Measurements from ENCODE around the gene DLGAP5. TPM values are rescaled to one million over a fixed set of nuclear protein-coding genes. Genes with fewer than 3 reads are reported as not detected.

Gene DLGAP5
- total RNA-seq, 2 experiments from 2014 or later, result 92.7 to 97.9 TPM

DNA sequence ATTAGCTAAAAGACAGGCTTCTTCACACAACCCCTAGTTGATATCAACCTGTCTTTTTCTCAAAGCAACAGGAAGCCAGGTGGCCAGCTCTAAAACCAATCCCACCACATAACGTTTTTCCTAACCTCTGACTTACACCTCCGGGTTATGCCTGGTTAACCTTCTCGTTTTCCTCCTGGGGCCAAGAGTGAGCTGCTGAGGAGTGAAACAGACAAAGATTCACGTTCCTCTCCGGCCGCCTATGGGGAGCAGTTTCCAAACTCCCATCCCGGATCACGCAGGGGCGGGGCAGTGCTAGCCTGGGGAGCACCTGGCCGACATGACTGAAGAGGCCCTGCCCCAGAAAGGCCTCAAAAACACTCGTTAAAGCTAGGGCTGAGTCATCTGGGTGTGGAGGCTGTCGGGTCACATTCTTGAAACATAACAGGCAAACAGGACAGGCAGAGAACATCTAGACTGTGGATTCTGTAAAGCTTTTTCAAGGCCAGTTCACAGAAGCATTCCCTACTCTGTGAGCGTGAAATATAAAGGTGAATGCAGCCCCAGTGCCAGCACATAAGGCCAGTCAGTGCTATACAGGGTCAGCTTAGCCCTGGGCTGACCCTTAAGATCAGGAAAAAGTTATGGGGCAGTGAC, 88.3 kb downstream of the DLGAP5 start:
- Mint-ChIP-seq H3K27ac (peak overlapping the region; percentile 95), H3K27me3 (no peaks in the 10 kb centered on the region), H3K4me3 (peak overlapping the region; percentile 68), H3K4me1 (ENCODE audit: low read depth) (peaks cover 47% of the 10 kb centered on the region), H3K9me3 (peaks cover 9% of the 10 kb centered on the region), H3K36me3 (peaks cover 7% of the 10 kb centered on the region)
- POLR2A ChIA-PET, result interaction anchor here (0.6 to 1.6 kb wide), 6 partner anchors 10 to 230 kb away, joined by 3 to 10 read pairs (median 4); partner anchors contain the start of genes DLGAP5, LGALS3 and MAPK1IP1L
- intact Hi-C loops (cut with micrococcal nuclease), result loop anchor here (1.0 to 2.0 kb wide), 3 partner anchors 26 to 234 kb away; partner anchors contain the start of gene LGALS3
- DNase-seq, result peak; percentile 76
- CTCF ChIA-PET, result interaction anchor here (0.7 to 2.7 kb wide), 6 partner anchors 13 to 95 kb away, joined by 3 to 14 read pairs (median 4); partner anchors contain the start of gene MAPK1IP1L

- Mint-ChIP-seq H3K4me1 (ENCODE audit: low read depth) (peaks cover 49% of the 10 kb centered on the region), H3K4me3 (peak overlapping the region; percentile 17), H3K27me3 (no peaks in the 10 kb centered on the region), H3K9me3 (peaks cover 9% of the 10 kb centered on the region), H3K36me3 (peaks cover 7% of the 10 kb centered on the region), H3K27ac (peak overlapping the region; percentile 95)
- ChIA-PET CTCF (interaction anchor here (1.0 to 2.7 kb wide), 5 partner anchors 12 to 96 kb away, joined by 3 to 14 read pairs (median 4); partner anchors contain the start of gene MAPK1IP1L), POLR2A (interaction anchor here (0.6 to 1.6 kb wide), 6 partner anchors 9 to 231 kb away, joined by 3 to 10 read pairs (median 4); partner anchors contain the start of genes DLGAP5, LGALS3 and MAPK1IP1L)
- intact Hi-C loops (cut with micrococcal nuclease), result loop anchor here (2.0 kb wide), 1 partner anchor 235 kb away; no protein-coding TSS in a partner anchor
- DNase-seq, result peak; percentile 71
These were observed 89.2 kb downstream of the DLGAP5 start for GRCh38 chr14:55102141-55102621.

- H3K9me3 Mint-ChIP-seq, result peaks cover 9% of the 10 kb centered on the region
- no peak overlapping the region for H3K4me3 Mint-ChIP-seq
- H3K36me3 Mint-ChIP-seq, result peaks cover 7% of the 10 kb centered on the region
- H3K27ac Mint-ChIP-seq, result no peak overlapping the region
- CTCF ChIA-PET, result interaction anchor here (1.0 to 2.7 kb wide), 2 partner anchors 12 to 50 kb away, joined by 4 to 9 read pairs; partner anchors contain the start of gene MAPK1IP1L
- intact Hi-C loops (cut with micrococcal nuclease), result loop anchor here (2.0 kb wide), 1 partner anchor 235 kb away; no protein-coding TSS in a partner anchor
- peaks cover 54% of the 10 kb centered on the region for H3K4me1 Mint-ChIP-seq (ENCODE audit: low read depth)
- no peaks in the 10 kb centered on the region for H3K27me3 Mint-ChIP-seq
- POLR2A ChIA-PET, result no interaction called here
- DNase-seq, result no peak
These were observed 89.7 kb downstream of the DLGAP5 start for GRCh38 chr14:55101698-55102097.

DNA sequence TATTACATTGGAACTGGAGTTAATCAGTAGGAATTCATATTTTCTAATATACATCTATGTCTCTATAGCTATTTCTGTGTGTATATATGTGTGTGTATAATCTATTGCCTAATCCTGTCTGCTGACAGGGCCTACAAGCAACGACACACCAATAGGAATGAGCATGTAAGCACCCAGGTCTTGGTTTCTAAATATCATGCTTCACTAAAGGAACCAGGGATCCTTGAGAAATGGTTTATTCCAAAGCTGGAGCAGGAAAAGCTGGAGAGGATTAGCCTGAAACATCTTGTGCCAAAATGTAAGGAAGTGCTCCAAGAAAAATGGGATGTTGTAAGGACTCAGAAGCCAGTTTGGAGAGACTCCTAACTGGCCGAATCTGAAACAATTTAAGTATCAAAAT, 91.6 kb downstream of the DLGAP5 start:
- H3K4me1 Mint-ChIP-seq (ENCODE audit: low read depth), result peaks cover 54% of the 10 kb centered on the region

GRCh38 chr14:55098561-55098898, 92.9 kb downstream of the DLGAP5 start:
- CTCF ChIA-PET, result interaction anchor here (0.6 to 1.6 kb wide), 6 partner anchors 8 to 348 kb away, joined by 3 to 5 read pairs (median 4); no protein-coding TSS in a partner anchor
- POLR2A ChIA-PET, result interaction anchor here (0.7 to 1.7 kb wide), 3 partner anchors 10 to 59 kb away, joined by 4 to 8 read pairs (median 4); partner anchors contain the start of gene MAPK1IP1L
- Mint-ChIP-seq H3K27me3 (no peaks in the 10 kb centered on the region), H3K9me3 (no peaks in the 10 kb centered on the region), H3K4me1 (ENCODE audit: low read depth) (peaks cover 43% of the 10 kb centered on the region), H3K4me3 (no peak overlapping the region), H3K36me3 (no peaks in the 10 kb centered on the region), H3K27ac (peak overlapping the region; percentile 35)
- intact Hi-C loops (cut with micrococcal nuclease), result loop anchor here (1.0 to 5.0 kb wide), 4 partner anchors 24 to 274 kb away; partner anchors contain the start of genes DLGAP5 and MAPK1IP1L
- DNase-seq, result no peak

More for the DNA sequence above, 91.6 kb downstream of the DLGAP5 start:
- ChIA-PET POLR2A (no interaction called here), CTCF (no interaction called here)
- H3K36me3 Mint-ChIP-seq, result peaks cover 7% of the 10 kb centered on the region
- H3K27me3 Mint-ChIP-seq, result no peaks in the 10 kb centered on the region
- no peak overlapping the region for H3K4me3 Mint-ChIP-seq
- intact Hi-C loops (cut with micrococcal nuclease), result loop anchor here (2.0 to 5.0 kb wide), 3 partner anchors 25 to 273 kb away; partner anchors contain the start of gene MAPK1IP1L
- DNase-seq, result no peak
- no peak overlapping the region for H3K27ac Mint-ChIP-seq
- H3K9me3 Mint-ChIP-seq, result peaks cover 9% of the 10 kb centered on the region

Other genes with a start within 250 kb of the DLGAP5 start
- 10 to 100 TPM; 62.4 to 63.2 TPM for gene WDHD1, start 164.5 kb downstream of the DLGAP5 start, total RNA-seq
- gene SOCS4, start 164.3 kb downstream of the DLGAP5 start, total RNA-seq, result 10 to 100 TPM; 24.4 to 25.3 TPM
- 10 to 100 TPM; 85.5 to 89.1 TPM for gene MAPK1IP1L, start 139.9 kb downstream of the DLGAP5 start, total RNA-seq
- gene LGALS3, start 62.3 kb downstream of the DLGAP5 start, total RNA-seq, result 10 to 100 TPM; 12.3 to 14.5 TPM
- 10 to 100 TPM; 19.8 to 22.0 TPM for gene FBXO34, start 79.8 kb upstream of the DLGAP5 start, total RNA-seq
- gene ATG14, start 220.2 kb upstream of the DLGAP5 start, total RNA-seq, result 1 to 10 TPM; 5.0 to 5.1 TPM
- not detected for gene TBPL2, start 249.0 kb upstream of the DLGAP5 start, total RNA-seq